Neural cell (in vitro differentiated cells): ENCODE measurements around the gene ROR1. TPM values are rescaled to one million over a fixed set of nuclear protein-coding genes. Genes with fewer than 3 reads are reported as not detected.

Source experiments
- H2AFZ ChIP-seq: fragments of 200-600, 300-800 bp; sonication (generic), shearing (Covaris generic); 2 replicates; pipeline ENCODE4 v1.6.0; 2014; ENCODE audit warnings: low read depth, mild to moderate bottlenecking, antibody characterized with exemption, low read length, moderate library complexity
- H3F3A ChIP-seq: fragments of 200-600 bp; shearing (Covaris generic); 2 replicates; pipeline ENCODE4 v1.6.1; 2016; ENCODE audit warnings: mild to moderate bottlenecking, moderate library complexity, mixed read lengths, antibody characterized with exemption, low read length; ENCODE audit not compliant: insufficient read depth, poor library complexity, severe bottlenecking
- H3K27ac ChIP-seq: fragments of 200-600, 300-800 bp; sonication (generic), shearing (Covaris generic); 2 replicates; pipeline ENCODE4 v1.5.1; 2014; ENCODE audit warnings: mild to moderate bottlenecking, low read length, moderate library complexity
- H3K27me3 ChIP-seq: fragments of 300-800, 200-600 bp; sonication (generic), shearing (Covaris generic); 2 replicates; pipeline ENCODE4 v1.6.0; 2014; ENCODE audit warnings: mild to moderate bottlenecking, low read depth, low read length, moderate library complexity; ENCODE audit not compliant: insufficient read depth
- H3K36me3 ChIP-seq: fragments of 300-800, 200-600 bp; sonication (generic), shearing (Covaris generic); 2 replicates; pipeline ENCODE4 v1.5.1; 2014; ENCODE audit warnings: mild to moderate bottlenecking, antibody characterized with exemption, low read length, moderate library complexity; ENCODE audit not compliant: insufficient read depth
- H3K4me2 ChIP-seq: fragments of 300-800, 200-600 bp; sonication (generic), shearing (Covaris generic); 2 replicates; pipeline ENCODE4 v1.6.0; 2014; ENCODE audit warnings: mild to moderate bottlenecking, low read length
- H3K4me3 ChIP-seq: fragments of 300-800, 200-600 bp; sonication (generic), shearing (Covaris generic); 2 replicates; pipeline ENCODE4 v1.5.1; 2014; ENCODE audit warnings: mild to moderate bottlenecking, low read length, moderate library complexity
- H3K79me2 ChIP-seq: fragments of 200-600 bp; shearing (Covaris generic); replicated peaks from 2 replicates; pipeline ENCODE4 v1.6.0; 2014; ENCODE audit warnings: mild to moderate bottlenecking, low read length, moderate library complexity; ENCODE audit not compliant: insufficient read depth
- H3K9ac ChIP-seq: fragments of 300-800, 200-600 bp; sonication (generic), shearing (Covaris generic); 2 replicates; pipeline ENCODE4 v1.6.1; 2016; ENCODE audit warnings: mild to moderate bottlenecking, low read length, mixed read lengths
- H3K9me2 ChIP-seq: fragments of 200-600 bp; shearing (Covaris generic); 2 replicates; pipeline ENCODE4 v1.6.1; 2016; ENCODE audit warnings: mild to moderate bottlenecking, low read length, mixed read lengths; ENCODE audit not compliant: insufficient read depth
- H3K9me3 ChIP-seq: fragments of 200-600, 300-800 bp; sonication (generic), shearing (Covaris generic); 2 replicates; pipeline ENCODE4 v1.6.1; 2016; ENCODE audit warnings: mild to moderate bottlenecking, mixed run types, low read length, moderate library complexity, mixed read lengths
- H4K20me1 ChIP-seq: fragments of 200-600 bp; shearing (Covaris generic); 2 replicates; pipeline ENCODE4 v1.6.1; 2016; ENCODE audit warnings: mild to moderate bottlenecking, mixed run types; ENCODE audit not compliant: insufficient read depth
- CTCF ChIP-seq: fragments of 450-650 bp; IDR thresholded peaks from 2 replicates; pipeline ENCODE4 v1.5.1; 2014; ENCODE audit warnings: antibody characterized with exemption, mild to moderate bottlenecking, moderate library complexity; ENCODE audit not compliant: poor library complexity, severe bottlenecking
- EP300 ChIP-seq: fragments of 450-650 bp; conservative IDR thresholded peaks from 2 replicates; pipeline ENCODE4 v1.6.1; 2014; ENCODE audit warnings: antibody characterized with exemption, mild to moderate bottlenecking, moderate library complexity; ENCODE audit not compliant: poor library complexity, severe bottlenecking
- EZH2 ChIP-seq: fragments of 200-600, 300-800 bp; shearing (Covaris generic), sonication (generic); IDR thresholded peaks from 2 replicates; pipeline ENCODE4 v1.6.1; 2014; ENCODE audit warnings: antibody characterized with exemption, low read length, borderline replicate concordance, mild to moderate bottlenecking; ENCODE audit not compliant: insufficient read depth, poor library complexity, severe bottlenecking
- MXI1 ChIP-seq: fragments of 450-650 bp; conservative IDR thresholded peaks from 2 replicates; pipeline ENCODE4 v1.6.1; 2014; ENCODE audit warnings: antibody characterized with exemption, mild to moderate bottlenecking; ENCODE audit not compliant: poor library complexity, severe bottlenecking
- POLR2AphosphoS5 ChIP-seq: IDR thresholded peaks from 2 replicates; pipeline ENCODE4 v1.6.1; 2012
- RAD21 ChIP-seq: fragments of 450-650 bp; conservative IDR thresholded peaks from 2 replicates; pipeline ENCODE4 v1.6.1; 2014; ENCODE audit warnings: antibody characterized with exemption, mild to moderate bottlenecking, moderate library complexity
- REST ChIP-seq: IDR thresholded peaks from 2 replicates; pipeline ENCODE4 v1.6.1; 2012; ENCODE audit warnings: borderline replicate concordance
- SMC3 ChIP-seq: fragments of 450-650 bp; conservative IDR thresholded peaks from 2 replicates; pipeline ENCODE4 v1.6.1; 2014; ENCODE audit warnings: antibody characterized with exemption, mild to moderate bottlenecking, moderate library complexity; ENCODE audit not compliant: poor library complexity
- TAF1 ChIP-seq: IDR thresholded peaks from 2 replicates; pipeline ENCODE4 v1.6.1; 2012; ENCODE audit warnings: low read depth
- polyA plus RNA-seq: library from polyadenylated mRNA; depleted of rRNA; stranded (reverse); fragments of >200 nt; gene quantifications from 2 replicates; pipeline ENCODE4 v1.2.3, GENCODE V29; 2014

Gene ROR1
- polyA plus RNA-seq, 1 donor from 2014 or later = 0.27 TPM

- Histone ChIP-seq H3K27ac (no peak overlapping the region), H4K20me1 (no peaks in the 10 kb centered on the region), H3K36me3 (no peaks in the 10 kb centered on the region), H3K79me2 (no peaks in the 10 kb centered on the region), H3K9me3 (no peaks in the 10 kb centered on the region), H3K9ac (no peak overlapping the region), H3K4me2 (no peak overlapping the region), H3K9me2 (no peaks in the 10 kb centered on the region), H2AFZ (no peak overlapping the region), H3F3A (no peaks in the 10 kb centered on the region), H3K27me3 (no peaks in the 10 kb centered on the region), H3K4me3 (no peak overlapping the region)
- no peak for TF ChIP-seq POLR2AphosphoS5
- no peak for TF ChIP-seq RAD21
- no peak for TF ChIP-seq REST
- no peak for TF ChIP-seq CTCF
- TF ChIP-seq MXI1 = no peak
- no peak for TF ChIP-seq EZH2
- no peak for TF ChIP-seq TAF1
- no peak for TF ChIP-seq SMC3
- TF ChIP-seq EP300 = no peak
These were observed 33.4 kb upstream of the ROR1 start for GRCh38 chr1:63740432-63740831.

DNA sequence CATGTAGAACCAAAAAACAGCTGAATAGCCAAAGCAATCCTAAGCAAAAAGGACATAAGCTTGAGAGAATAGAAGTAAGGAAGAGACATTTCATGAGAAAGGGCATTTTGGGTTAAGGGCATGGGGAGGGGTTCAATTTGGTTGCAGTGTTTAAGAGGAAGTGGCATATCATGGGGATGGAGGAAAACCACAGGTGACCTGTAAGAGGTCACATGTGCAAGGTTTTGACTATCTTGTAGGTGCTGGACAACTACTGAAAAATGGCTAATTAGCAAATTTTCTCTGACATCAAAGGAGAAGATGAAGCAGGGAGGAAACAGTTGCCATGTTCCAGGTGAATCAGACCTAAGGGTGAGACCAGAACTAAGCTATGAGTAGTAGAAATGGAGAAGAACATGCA lies 31.3 kb upstream of the ROR1 start:
- Histone ChIP-seq H2AFZ (no peak overlapping the region), H3K9me2 (no peaks in the 10 kb centered on the region), H3K4me3 (no peak overlapping the region), H3K4me2 (no peak overlapping the region), H3K27me3 (no peaks in the 10 kb centered on the region), H3K27ac (no peak overlapping the region), H4K20me1 (no peaks in the 10 kb centered on the region), H3K9ac (no peak overlapping the region), H3K79me2 (no peaks in the 10 kb centered on the region), H3F3A (no peaks in the 10 kb centered on the region), H3K36me3 (no peaks in the 10 kb centered on the region), H3K9me3 (no peaks in the 10 kb centered on the region)
- TF ChIP-seq POLR2AphosphoS5 (no peak), MXI1 (no peak), EZH2 (no peak), SMC3 (no peak)

DNA sequence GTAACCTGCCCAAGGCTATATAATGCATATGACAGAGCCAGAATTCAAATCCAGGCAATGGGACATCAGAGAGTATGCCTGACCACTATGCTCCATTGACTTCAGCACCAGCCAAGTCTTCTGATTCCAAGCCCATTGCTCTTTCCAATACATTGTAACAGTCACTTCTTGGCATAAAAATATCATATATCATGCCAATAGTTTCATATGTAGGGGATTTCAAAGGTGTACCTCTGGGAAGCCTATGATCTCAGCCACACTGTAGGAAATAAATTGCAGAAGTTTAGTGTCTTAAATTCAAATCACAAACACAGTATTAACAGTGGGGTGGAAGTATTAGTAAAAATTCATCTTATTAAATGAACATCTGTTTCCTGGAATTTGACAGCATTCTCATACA lies 30.0 kb upstream of the ROR1 start:
- Histone ChIP-seq H4K20me1 (no peaks in the 10 kb centered on the region), H3K9me2 (no peaks in the 10 kb centered on the region), H3K79me2 (no peaks in the 10 kb centered on the region), H3K4me2 (no peak overlapping the region), H3F3A (no peaks in the 10 kb centered on the region), H3K4me3 (no peak overlapping the region), H3K9me3 (no peaks in the 10 kb centered on the region), H3K27ac (no peak overlapping the region), H3K9ac (no peak overlapping the region), H3K36me3 (no peaks in the 10 kb centered on the region), H3K27me3 (no peaks in the 10 kb centered on the region), H2AFZ (no peak overlapping the region)
- TF ChIP-seq REST (no peak), POLR2AphosphoS5 (no peak), CTCF (no peak), SMC3 (no peak), MXI1 (no peak), EZH2 (no peak), EP300 (no peak), TAF1 (no peak), RAD21 (no peak)
